Body of pancreas (tissue), 4 donors: ENCODE measurements around the gene ACP7. TPM values are rescaled to one million over a fixed set of nuclear protein-coding genes. Genes with fewer than 3 reads are reported as not detected.

Experiments
- ATAC-seq: fragments of 150-250 bp; one replicate; pipeline ENCODE4 v1.9.1; 2016
- DNase-seq, 4 donors: peaks; one replicate each; pipeline ENCODE4 v3.0.0-alpha.2; 2019
- H3K27ac ChIP-seq, 4 donors: fragments of 200-600 bp; sonication (generic); 1 replicate in 3 of 4; 2 replicates in 1 of 4; pipeline versions ENCODE4 v1.5.1 to v1.6.1; 2016 to 2019; ENCODE audit warnings: mild to moderate bottlenecking in 1 of 4, mixed read lengths in 1 of 4, moderate library complexity in 1 of 4
- H3K27me3 ChIP-seq, 2 donors: fragments of 200-600 bp; sonication (generic); one replicate each; pipeline ENCODE4 v1.6.0; 2016; ENCODE audit warnings: mild to moderate bottlenecking in 1 of 2
- H3K36me3 ChIP-seq, 2 donors: fragments of 200-600 bp; sonication (generic); replicated peaks in 1 of 2; 2 replicates each; pipeline ENCODE4 v1.5.1; 2016; ENCODE audit warnings: low read depth in 2 of 2; ENCODE audit not compliant: insufficient read depth in 1 of 2
- H3K4me1 ChIP-seq: fragments of 200-600 bp; sonication (generic); one replicate; pipeline ENCODE4 v1.6.0; 2016
- H3K4me3 ChIP-seq, 2 donors: fragments of 200-600 bp; sonication (generic); 1 replicate in 1 of 2; 2 replicates in 1 of 2; pipeline ENCODE4 v1.5.1; 2016 to 2019
- H3K9me3 ChIP-seq, 3 donors: fragments of 200-600 bp; sonication (generic); 1 replicate in 2 of 3; 2 replicates in 1 of 3; pipeline ENCODE4 v1.5.1; 2016
- CTCF ChIP-seq, 7 experiments: fragments of 450-650 bp in 4 of 7; fragments of 200-600 bp in 3 of 7; sonication (generic) in 3 of 7; IDR thresholded peaks; one replicate each; pipeline ENCODE4 v1.5.1; 2016 to 2019; ENCODE audit warnings: antibody characterized with exemption in 7 of 7
- POLR2A ChIP-seq, 3 donors: fragments of 450-650 bp; IDR thresholded peaks; one replicate each; pipeline ENCODE4 v1.6.1; 2016; ENCODE audit warnings: antibody characterized with exemption in 3 of 3, mild to moderate bottlenecking in 2 of 3
- whole genome bisulfite sequencing, 2 donors: methylation state at CpG; one replicate each; pipeline ENCODE4 v1.1.5; 2017; 5-methylcytosine and 5-hydroxymethylcytosine counted together
- intact Hi-C: fragments of 100-400 bp; cut with DNase I; formaldehyde crosslinking; loops from one replicate; pipeline ENCODE4 v1.15.1; 2023
- total RNA-seq, 2 donors: library from RNA; depleted of rRNA; stranded (reverse); fragments of >200 nt; gene quantifications; one replicate each; pipeline ENCODE4 v1.1.0, GENCODE V29; 2016

Gene ACP7
- total RNA-seq, 2 donors from 2014 or later, result not detected

GRCh38 chr19:39154100-39154628, 70.0 kb downstream of the ACP7 start:
- no peaks in the 10 kb centered on the region for H3K27me3 ChIP-seq
- no peaks in the 10 kb centered on the region for H3K36me3 ChIP-seq
- intact Hi-C loops, result no loop called here
- ATAC-seq (peak; percentile 7), DNase-seq (peak in 1 of 4 donors; percentile 11)
- 39 to 42% methylated on average over 13 of the region's 13 CpGs for WGBS, 2 donors
- peak overlapping the region; percentile 68 to 87 (median 81) for H3K27ac ChIP-seq
- no peaks in the 10 kb centered on the region for H3K9me3 ChIP-seq
- peaks cover 53% of the 10 kb centered on the region for H3K4me1 ChIP-seq
- no peak overlapping the region for H3K4me3 ChIP-seq
- TF ChIP-seq POLR2A (IDR thresholded peaks at IDR 0.05), result no peak
- no peak for TF ChIP-seq CTCF (IDR thresholded peaks at IDR 0.05)

- Histone ChIP-seq H3K36me3 (no peaks in the 10 kb centered on the region), H3K4me1 (peaks cover 54% of the 10 kb centered on the region), H3K27me3 (no peaks in the 10 kb centered on the region), H3K4me3 (no peak overlapping the region), H3K9me3 (no peaks in the 10 kb centered on the region), H3K27ac (peak overlapping the region; percentile 68 to 87 (median 81))
- TF ChIP-seq CTCF (IDR thresholded peaks at IDR 0.05) (peak in 4 of 7 experiments; percentile 40 to 58 (median 50)), POLR2A (IDR thresholded peaks at IDR 0.05) (no peak)
- ATAC-seq (peak; percentile 92), DNase-seq (peak; percentile 87 to 92 (median 92))
- intact Hi-C loops, result no loop called here
- 5 to 14% methylated on average over 7 to 11 of the region's 11 CpGs for WGBS, 2 donors
Measured at GRCh38 chr19:39154629-39155100, 70.5 kb downstream of the ACP7 start.

- Histone ChIP-seq H3K4me3 (no peak overlapping the region), H3K36me3 (no peaks in the 10 kb centered on the region), H3K4me1 (peaks cover 60% of the 10 kb centered on the region), H3K27me3 (no peaks in the 10 kb centered on the region), H3K27ac (peak overlapping the region; percentile 68 to 87 (median 81)), H3K9me3 (no peaks in the 10 kb centered on the region)
- intact Hi-C loops, result no loop called here
- peak in 1 of 4 donors; percentile 19 for DNase-seq
- peak; percentile 12 for ATAC-seq
- 52% methylated on average over 9 of the region's 11 CpGs for WGBS, 2 donors
- TF ChIP-seq CTCF (IDR thresholded peaks at IDR 0.05) (no peak), POLR2A (IDR thresholded peaks at IDR 0.05) (no peak)
Measured at GRCh38 chr19:39155114-39155700, 71.0 kb downstream of the ACP7 start.

GRCh38 chr19:39155741-39156140, 71.6 kb downstream of the ACP7 start:
- Histone ChIP-seq H3K4me3 (no peak overlapping the region), H3K36me3 (no peaks in the 10 kb centered on the region), H3K4me1 (peaks cover 65% of the 10 kb centered on the region), H3K27ac (peak overlapping the region; percentile 68 to 87 (median 81)), H3K27me3 (no peaks in the 10 kb centered on the region), H3K9me3 (no peaks in the 10 kb centered on the region)
- TF ChIP-seq CTCF (IDR thresholded peaks at IDR 0.05), result no peak
- no peak for TF ChIP-seq POLR2A (IDR thresholded peaks at IDR 0.05)
- 59 to 62% methylated on average over 12 to 15 of the region's 15 CpGs for WGBS, 2 donors
- intact Hi-C loops, result no loop called here
- ATAC-seq (no peak), DNase-seq (peak in 1 of 4 donors; percentile 39)
